Endothelial cell of umbilical vein (primary cell): Measurements from ENCODE around the gene MRPL41. TPM values are rescaled to one million over a fixed set of nuclear protein-coding genes. Genes with fewer than 3 reads are reported as not detected.
"Not testable (repeated sequence)": the region's sequence is repeated elsewhere in the genome, so short reads cannot be mapped to it uniquely, and the experiment has no call there.

Source experiments
- BruUV-seq: library from RNA; stranded (reverse); fragments of 400-500 nt; replicated peaks from 2 replicates; lab custom pipeline; 2021; lab: Mats Ljungman, UMichigan
- CTCF ChIA-PET: fragments of 300-600, 350-600 bp; sonication (Branson Sonifier 250); formaldehyde crosslinking; loops from one replicate; lab custom pipeline; 2021; ENCODE audit warnings: antibody characterized with exemption, inconsistent platforms; lab: Charles Lee
- POLR2A ChIA-PET: fragments of 300-600, 350-600 bp; sonication (Branson Sonifier 250); formaldehyde crosslinking; loops from one replicate; lab custom pipeline; 2021; ENCODE audit warnings: antibody characterized with exemption, inconsistent platforms; lab: Charles Lee
- DNase-seq: peaks from one replicate; pipeline ENCODE4 v3.0.0-alpha.2; 2011; ENCODE audit warnings: low read depth, low spot score
- FAIRE-seq: peaks from 2 replicates; lab custom pipeline; 2011; peaks lifted over from hg19 to GRCh38; lab: Jason Lieb, UNC
- H2AFZ ChIP-seq: 2 replicates; pipeline ENCODE4 v1.6.0; 2012; ENCODE audit warnings: low read depth, low read length, control low read depth, inconsistent platforms
- H3K27ac ChIP-seq: 2 replicates; pipeline ENCODE4 v1.5.1; 2011; ENCODE audit warnings: low read depth, mild to moderate bottlenecking, control low read depth, low read length, moderate library complexity; ENCODE audit not compliant: insufficient read depth
- H3K27me3 ChIP-seq, 2 experiments: 2 replicates each; pipeline versions ENCODE4 v1.6.0 to v1.6.1; 2011; ENCODE audit warnings: low read length in 2 of 2, mixed read lengths in 1 of 2; ENCODE audit not compliant: control insufficient read depth in 2 of 2, insufficient read depth in 2 of 2
- H3K36me3 ChIP-seq, 2 experiments: 2 replicates in 1 of 2; 3 replicates in 1 of 2; pipeline ENCODE4 v1.5.1; 2011; ENCODE audit warnings: low read length in 2 of 2, mild to moderate bottlenecking in 1 of 2, moderate library complexity in 1 of 2; ENCODE audit not compliant: control insufficient read depth in 2 of 2, insufficient read depth in 2 of 2; ENCODE audit errors: extremely low read depth in 1 of 2
- H3K4me1 ChIP-seq: 3 replicates; pipeline ENCODE4 v1.5.1; 2011; ENCODE audit warnings: mild to moderate bottlenecking, low read length; ENCODE audit not compliant: control insufficient read depth, insufficient read depth; ENCODE audit errors: extremely low read depth
- H3K4me2 ChIP-seq: 2 replicates; pipeline ENCODE4 v1.6.1; 2011; ENCODE audit warnings: low read length, control low read depth, mixed read lengths; ENCODE audit not compliant: insufficient read depth
- H3K4me3 ChIP-seq, 3 experiments: fragments of 200-600 bp in 1 of 3; sonication (generic), shearing (Covaris generic) in 1 of 3; replicated peaks in 1 of 3; 2 replicates each; pipeline ENCODE4 v1.5.1; 2011 to 2016; ENCODE audit warnings: control low read depth in 3 of 3, low read length in 3 of 3, mild to moderate bottlenecking in 2 of 3, inconsistent platforms in 1 of 3, low read depth in 1 of 3, moderate library complexity in 1 of 3; ENCODE audit not compliant: insufficient read depth in 1 of 3
- H3K79me2 ChIP-seq: 2 replicates; pipeline ENCODE4 v1.6.0; 2012; ENCODE audit warnings: low read length, inconsistent platforms; ENCODE audit not compliant: control insufficient read depth, insufficient read depth
- H3K9ac ChIP-seq: replicated peaks from 2 replicates; pipeline ENCODE3; 2011; ENCODE audit warnings: low read length, control low read depth; ENCODE audit not compliant: insufficient read depth; ENCODE audit errors: extremely low read depth
- H3K9me1 ChIP-seq: replicated peaks from 3 replicates; pipeline ENCODE4 v1.6.0; 2011; ENCODE audit warnings: mild to moderate bottlenecking, low read length; ENCODE audit not compliant: control insufficient read depth, insufficient read depth; ENCODE audit errors: extremely low read depth
- H3K9me3 ChIP-seq: replicated peaks from 2 replicates; pipeline ENCODE4 v1.5.1; 2012; ENCODE audit warnings: low read length, inconsistent platforms; ENCODE audit not compliant: control insufficient read depth, insufficient read depth
- H4K20me1 ChIP-seq: replicated peaks from 2 replicates; pipeline ENCODE3; 2011; ENCODE audit warnings: mild to moderate bottlenecking, low read length; ENCODE audit not compliant: control insufficient read depth, insufficient read depth; ENCODE audit errors: extremely low read depth
- EZH2 ChIP-seq: IDR thresholded peaks from 2 replicates; pipeline ENCODE4 v1.6.1; 2012; ENCODE audit warnings: borderline replicate concordance, low read depth, mild to moderate bottlenecking, moderate library complexity, low read length, inconsistent platforms; ENCODE audit not compliant: severe bottlenecking
- FOS ChIP-seq: IDR thresholded peaks from 2 replicates; pipeline ENCODE4 v1.6.1; 2011; ENCODE audit warnings: mild to moderate bottlenecking, low read length, moderate library complexity, borderline replicate concordance; ENCODE audit not compliant: insufficient read depth
- GATA2 ChIP-seq: IDR thresholded peaks from 2 replicates; pipeline ENCODE4 v1.7.0; 2011; ENCODE audit warnings: low read depth, mild to moderate bottlenecking, moderate library complexity, mixed read lengths, low read length; ENCODE audit not compliant: insufficient read length, insufficient read depth
- JUN ChIP-seq: IDR thresholded peaks from 2 replicates; pipeline ENCODE4 v1.6.1; 2011; ENCODE audit warnings: borderline replicate concordance, low read depth; ENCODE audit not compliant: insufficient read length, insufficient read depth
- MYC ChIP-seq: IDR thresholded peaks from one replicate; pipeline ENCODE4 v1.6.1; 2011; ENCODE audit warnings: mild to moderate bottlenecking, low read depth, low read length
- POLR2A ChIP-seq: IDR thresholded peaks from 2 replicates; pipeline ENCODE4 v1.6.1; 2012; ENCODE audit warnings: low read depth, mild to moderate bottlenecking, control low read depth, low read length
- POLR2AphosphoS5 ChIP-seq: IDR thresholded peaks from 2 replicates; pipeline ENCODE4 v1.6.1; 2012; ENCODE audit warnings: low read depth, mild to moderate bottlenecking, control low read depth, low read length, moderate library complexity; ENCODE audit not compliant: insufficient read depth
- dilution Hi-C: fragments of 300-500 bp; cut with MboI; formaldehyde crosslinking; loops from one replicate; pipeline ENCODE4 v1.15.0; 2019; ENCODE audit warnings: low sequenced_read_pairs; ENCODE audit not compliant: extremely low pct_ligation_motif_present
- intact Hi-C: fragments of 100-400 bp; cut with micrococcal nuclease; formaldehyde crosslinking; loops from one replicate; pipeline ENCODE4 v1.10.0; 2022
- polyA plus RNA-seq, 4 experiments: library from polyadenylated mRNA; depleted of rRNA in 3 of 4; stranded (reverse) in 3 of 4; unstranded in 1 of 4; fragments of >200 nt; gene quantifications; 2 replicates each; pipeline versions ENCODE4 v1.2.1 to v1.2.3, GENCODE V29; 2011 to 2012; ENCODE audit warnings: missing spikeins in 1 of 4
- total RNA-seq: library from RNA; stranded (reverse); gene quantifications from 2 replicates; pipeline ENCODE4 v1.2.3, GENCODE V29; 2021
- TF ChIP-seq, protein P1 (sequence below): IDR thresholded peaks from 2 replicates; pipeline ENCODE4 v1.6.1; 2011; ENCODE audit not compliant: insufficient read depth, insufficient read length
- TF ChIP-seq, protein P2 (sequence below), 2 donors: IDR thresholded peaks; 1 replicate in 1 of 2; 2 replicates in 1 of 2; pipeline ENCODE4 v1.5.1; 2011; ENCODE audit warnings: low read length in 2 of 2, mild to moderate bottlenecking in 2 of 2, moderate library complexity in 2 of 2, control low read depth in 1 of 2, inconsistent platforms in 1 of 2, low read depth in 1 of 2; ENCODE audit not compliant: insufficient read depth in 1 of 2; ENCODE audit errors: extremely low read depth in 1 of 2

The MRPL41 gene
- total and polyA plus RNA-seq, 2 donors (not counting 3 experiments of a cell fraction or from before 2014, with no cell fraction given) = 50.4 to 50.7 TPM

DNA sequence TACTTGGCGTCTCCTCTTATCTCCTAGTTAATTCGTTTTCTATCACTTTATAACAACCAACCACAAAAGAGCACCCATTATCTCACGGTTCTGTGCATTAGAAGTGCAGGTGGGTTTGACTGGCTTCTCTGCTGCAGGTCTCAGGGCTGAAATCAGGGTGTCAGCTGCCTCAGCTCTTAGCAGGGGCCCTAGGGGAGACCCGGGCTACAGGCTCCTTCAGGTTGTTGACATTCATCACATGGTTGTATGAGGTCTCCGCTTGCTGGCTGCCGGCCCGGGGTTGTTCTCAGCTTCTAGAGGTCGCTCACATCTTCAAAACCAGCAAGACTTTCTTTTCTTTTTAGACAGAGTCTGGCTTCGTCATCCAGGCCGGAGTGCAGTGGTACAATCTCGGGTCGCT is 41.5 kb downstream of the MRPL41 start:
- H3K4me3 ChIP-seq = no peak overlapping the region
- FAIRE-seq (no peak), DNase-seq (no peak)
- ChIA-PET CTCF (no interaction called here), POLR2A (no interaction called here)
- peaks cover 16% of the 10 kb centered on the region for H3K79me2 ChIP-seq
- peaks cover 2 to 3% of the 10 kb centered on the region in 2 experiments for H3K36me3 ChIP-seq
- H3K9ac ChIP-seq = no peak overlapping the region
- no peaks in the 10 kb centered on the region for H4K20me1 ChIP-seq
- dilution Hi-C loops = no loop called here
- no TSS peak for BruUV-seq
- intact Hi-C loops = no loop called here
- H3K27me3 ChIP-seq = no peaks in the 10 kb centered on the region
- no peaks in the 10 kb centered on the region for H3K9me3 ChIP-seq
- H3K9me1 ChIP-seq = no peaks in the 10 kb centered on the region
- H3K4me1 ChIP-seq = peaks cover 9% of the 10 kb centered on the region
- TF ChIP-seq JUN (no peak), EZH2 (no peak), GATA2 (no peak), POLR2A (no peak), FOS (no peak), MYC (no peak), POLR2AphosphoS5 (no peak)
- TF ChIP-seq, protein P1, sequence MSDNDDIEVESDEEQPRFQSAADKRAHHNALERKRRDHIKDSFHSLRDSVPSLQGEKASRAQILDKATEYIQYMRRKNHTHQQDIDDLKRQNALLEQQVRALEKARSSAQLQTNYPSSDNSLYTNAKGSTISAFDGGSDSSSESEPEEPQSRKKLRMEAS = no peak
- TF ChIP-seq, protein P2, sequence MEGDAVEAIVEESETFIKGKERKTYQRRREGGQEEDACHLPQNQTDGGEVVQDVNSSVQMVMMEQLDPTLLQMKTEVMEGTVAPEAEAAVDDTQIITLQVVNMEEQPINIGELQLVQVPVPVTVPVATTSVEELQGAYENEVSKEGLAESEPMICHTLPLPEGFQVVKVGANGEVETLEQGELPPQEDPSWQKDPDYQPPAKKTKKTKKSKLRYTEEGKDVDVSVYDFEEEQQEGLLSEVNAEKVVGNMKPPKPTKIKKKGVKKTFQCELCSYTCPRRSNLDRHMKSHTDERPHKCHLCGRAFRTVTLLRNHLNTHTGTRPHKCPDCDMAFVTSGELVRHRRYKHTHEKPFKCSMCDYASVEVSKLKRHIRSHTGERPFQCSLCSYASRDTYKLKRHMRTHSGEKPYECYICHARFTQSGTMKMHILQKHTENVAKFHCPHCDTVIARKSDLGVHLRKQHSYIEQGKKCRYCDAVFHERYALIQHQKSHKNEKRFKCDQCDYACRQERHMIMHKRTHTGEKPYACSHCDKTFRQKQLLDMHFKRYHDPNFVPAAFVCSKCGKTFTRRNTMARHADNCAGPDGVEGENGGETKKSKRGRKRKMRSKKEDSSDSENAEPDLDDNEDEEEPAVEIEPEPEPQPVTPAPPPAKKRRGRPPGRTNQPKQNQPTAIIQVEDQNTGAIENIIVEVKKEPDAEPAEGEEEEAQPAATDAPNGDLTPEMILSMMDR (IDR thresholded peaks at IDR 0.05; ENCODE audit: extremely low read depth in 1 of 2, insufficient read depth in 1 of 2, low read depth in 1 of 2, low read length in 2 of 2) = no peak
- no peak overlapping the region for H2AFZ ChIP-seq
- no peak overlapping the region for H3K4me2 ChIP-seq
- H3K27ac ChIP-seq = no peak overlapping the region

DNA sequence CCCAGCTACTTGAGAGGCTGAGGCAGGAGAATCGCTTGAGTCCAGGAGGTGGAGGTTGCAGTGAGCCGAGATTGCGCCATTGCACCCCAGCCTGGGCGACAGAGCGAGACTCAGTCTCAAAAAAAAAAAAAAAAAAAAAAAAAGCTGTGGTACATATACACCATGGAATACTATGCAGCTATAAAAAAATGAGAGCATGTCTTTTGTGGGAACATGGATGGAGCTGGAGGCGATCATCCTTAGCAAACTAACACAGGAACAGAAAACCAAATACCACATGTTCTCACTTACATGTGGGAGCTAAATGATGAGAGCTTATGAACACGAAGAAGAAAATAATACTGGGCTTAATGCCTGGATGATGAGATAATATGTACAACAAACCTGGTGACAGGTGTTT is 44.9 kb downstream of the MRPL41 start:
- FAIRE-seq, H3K27me3 ChIP-seq, H2AFZ ChIP-seq, H3K9me1 ChIP-seq, DNase-seq, H3K79me2 ChIP-seq, H3K27ac ChIP-seq, H3K9ac ChIP-seq, H3K4me3 ChIP-seq, POLR2A ChIA-PET, intact Hi-C loops, H3K4me2 ChIP-seq, BruUV-seq, H3K4me1 ChIP-seq, H3K36me3 ChIP-seq, H4K20me1 ChIP-seq, dilution Hi-C loops, H3K9me3 ChIP-seq: not testable (repeated sequence)
- CTCF ChIA-PET = interaction anchor here (1.0 to 1.3 kb wide), 2 partner anchors 9 to 17 kb away, joined by 3 read pairs; partner anchors contain the start of gene ARRDC1
